WTC11 (cell line): Measurements from ENCODE around the gene STK24. TPM values are rescaled to one million over a fixed set of nuclear protein-coding genes. Genes with fewer than 3 reads are reported as not detected.

ENCODE experiments used
- ATAC-seq: fragments of 200-7000 bp; cut with Tn5 transposase; 2 replicates; pipeline ENCODE4 v1.10.0; 2021; ENCODE audit warnings: mild to moderate bottlenecking, moderate library complexity
- CTCF ChIA-PET: fragments of 300-600 bp; sonication (Branson Sonifier 250); formaldehyde crosslinking; loops from one replicate; lab custom pipeline; 2021; ENCODE audit warnings: antibody characterized with exemption; lab: Charles Lee
- POLR2A ChIA-PET: fragments of 350-600 bp; sonication (Branson Sonifier 250); formaldehyde crosslinking; loops from one replicate; lab custom pipeline; 2021; ENCODE audit warnings: antibody characterized with exemption; lab: Charles Lee
- DNase-seq: peaks from one replicate; pipeline ENCODE4 v3.0.0; 2021; ENCODE audit warnings: low spot score
- H3K27ac Mint-ChIP-seq: 2 replicates; pipeline ENCODE4 v1.8.0; 2021; ENCODE audit warnings: mixed read lengths
- H3K27me3 Mint-ChIP-seq: 2 replicates; pipeline ENCODE4 v1.8.0; 2021; ENCODE audit warnings: low read depth, mild to moderate bottlenecking, moderate library complexity, mixed read lengths
- H3K36me3 Mint-ChIP-seq: 2 replicates; pipeline ENCODE4 v1.8.0; 2021; ENCODE audit warnings: mixed read lengths
- H3K4me1 Mint-ChIP-seq: 2 replicates; pipeline ENCODE4 v1.8.0; 2022; ENCODE audit warnings: mixed read lengths
- H3K4me3 Mint-ChIP-seq: 2 replicates; pipeline ENCODE4 v1.8.0; 2021; ENCODE audit warnings: mild to moderate bottlenecking, moderate library complexity, mixed read lengths
- H3K9me3 Mint-ChIP-seq: 2 replicates; pipeline ENCODE4 v1.8.0; 2021; ENCODE audit warnings: mixed read lengths
- EMX1 ChIP-seq: fragments of 250-450 bp; sonication (Bioruptor Pico); IDR thresholded peaks from 2 replicates; pipeline ENCODE4 v1.8.0; 2021; ENCODE audit warnings: mild to moderate bottlenecking
- JUN ChIP-seq: sonication (generic); formaldehyde crosslinking; IDR thresholded peaks from 2 replicates; pipeline ENCODE4 v1.8.0; 2023; ENCODE audit warnings: mild to moderate bottlenecking, missing genetic modification reagents
- MXD4 ChIP-seq: fragments of 250-450 bp; sonication (Bioruptor Pico); IDR thresholded peaks from 2 replicates; pipeline ENCODE4 v1.8.0; 2021; ENCODE audit warnings: mild to moderate bottlenecking, moderate library complexity, borderline replicate concordance
- NFYB ChIP-seq: sonication (generic); formaldehyde crosslinking; conservative IDR thresholded peaks from 2 replicates; pipeline ENCODE4 v1.8.0; 2022; ENCODE audit warnings: low read depth, missing genetic modification reagents
- NR2C2 ChIP-seq: sonication (generic); formaldehyde crosslinking; IDR thresholded peaks from 2 replicates; pipeline ENCODE4 v1.8.0; 2022; ENCODE audit warnings: mild to moderate bottlenecking, missing genetic modification reagents
- ZNF138 ChIP-seq: sonication (generic); formaldehyde crosslinking; conservative IDR thresholded peaks from 2 replicates; pipeline ENCODE4 v1.8.1; 2022; ENCODE audit warnings: mild to moderate bottlenecking, moderate library complexity, missing genetic modification reagents
- ZNF317 ChIP-seq: sonication (generic); formaldehyde crosslinking; IDR thresholded peaks from 2 replicates; pipeline ENCODE4 v1.8.1; 2023; ENCODE audit warnings: low read depth, mild to moderate bottlenecking, moderate library complexity, missing genetic modification reagents, borderline replicate concordance
- ZNF396 ChIP-seq: fragments of 250-450 bp; sonication (Bioruptor Pico); IDR thresholded peaks from 2 replicates; pipeline ENCODE4 v1.8.0; 2021; ENCODE audit warnings: mild to moderate bottlenecking, moderate library complexity, borderline replicate concordance
- ZNF423 ChIP-seq: fragments of 250-450 bp; sonication (Bioruptor Pico); IDR thresholded peaks from 2 replicates; pipeline ENCODE4 v2.1.2; 2022; ENCODE audit warnings: mild to moderate bottlenecking, moderate library complexity
- total RNA-seq: library from RNA; stranded (reverse); gene quantifications from 3 replicates; pipeline ENCODE4 v1.2.3, GENCODE V29; 2021
- TF ChIP-seq, protein P1 (sequence below): sonication (generic); formaldehyde crosslinking; conservative IDR thresholded peaks from 2 replicates; pipeline ENCODE4 v1.8.1; 2023; ENCODE audit warnings: mild to moderate bottlenecking, low read depth, missing genetic modification reagents, moderate library complexity
- TF ChIP-seq, protein P2 (sequence below): sonication (generic); formaldehyde crosslinking; IDR thresholded peaks from 2 replicates; pipeline ENCODE4 v1.8.1; 2022; ENCODE audit warnings: low read depth, mild to moderate bottlenecking, moderate library complexity, missing genetic modification reagents, borderline replicate concordance
- TF ChIP-seq, protein P3 (sequence below): sonication (generic); formaldehyde crosslinking; IDR thresholded peaks from 2 replicates; pipeline ENCODE4 v1.8.0; 2022; ENCODE audit warnings: missing genetic modification reagents
- TF ChIP-seq, protein P4 (sequence below): sonication (generic); formaldehyde crosslinking; IDR thresholded peaks from 2 replicates; pipeline ENCODE4 v1.8.0; 2022; ENCODE audit warnings: mild to moderate bottlenecking, missing genetic modification reagents
- TF ChIP-seq, protein P5 (sequence below): sonication (generic); formaldehyde crosslinking; IDR thresholded peaks from 2 replicates; pipeline ENCODE4 v1.8.1; 2023; ENCODE audit warnings: mild to moderate bottlenecking, missing genetic modification reagents, moderate library complexity
- TF ChIP-seq, protein P6 (sequence below): sonication (generic); formaldehyde crosslinking; IDR thresholded peaks from 2 replicates; pipeline ENCODE4 v1.8.1; 2022; ENCODE audit warnings: mild to moderate bottlenecking, missing genetic modification reagents, moderate library complexity, borderline replicate concordance
- TF ChIP-seq, protein P7 (sequence below): sonication (generic); formaldehyde crosslinking; IDR thresholded peaks from 2 replicates; pipeline ENCODE4 v1.8.0; 2022; ENCODE audit warnings: mild to moderate bottlenecking, missing genetic modification reagents

STK24 gene
- total RNA-seq, 1 experiment from 2014 or later: 138 TPM

DNA sequence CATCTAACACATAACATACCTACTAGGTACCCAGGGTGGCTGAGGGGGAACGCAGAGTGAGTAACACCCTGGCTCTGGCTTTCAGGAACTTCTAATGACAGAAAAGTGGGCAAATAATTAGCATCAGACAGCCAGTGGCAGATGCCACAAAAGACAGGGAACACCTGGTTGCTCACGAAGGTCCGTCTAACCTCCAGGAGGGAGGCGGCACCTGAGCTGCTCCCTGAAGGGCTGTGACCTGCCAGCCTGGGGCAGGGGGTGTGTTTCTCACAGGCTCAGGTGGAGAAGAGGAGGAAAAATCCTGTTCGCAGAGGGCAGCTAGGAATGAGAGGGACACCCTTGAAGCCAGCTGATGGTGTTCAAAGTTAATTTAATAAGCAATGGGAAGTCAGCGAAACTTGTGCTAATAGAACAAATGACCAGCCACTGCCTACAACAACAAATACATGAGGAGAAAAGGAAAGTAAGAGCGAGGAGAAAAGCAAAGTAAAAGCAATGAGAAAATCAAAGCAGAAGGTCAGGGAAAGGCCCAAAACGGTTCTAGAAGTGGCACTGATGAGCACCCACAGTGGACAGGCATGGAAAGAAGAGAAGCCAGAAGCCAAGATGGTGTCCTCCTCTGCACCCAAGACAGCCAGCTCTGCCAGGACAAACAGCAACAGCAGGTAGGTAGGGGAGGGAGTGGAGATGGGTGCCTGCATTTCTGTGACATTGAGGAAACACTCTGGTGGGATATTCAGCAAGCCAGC, 87.3 kb downstream of the STK24 start (continued):
- TF ChIP-seq, protein P1, sequence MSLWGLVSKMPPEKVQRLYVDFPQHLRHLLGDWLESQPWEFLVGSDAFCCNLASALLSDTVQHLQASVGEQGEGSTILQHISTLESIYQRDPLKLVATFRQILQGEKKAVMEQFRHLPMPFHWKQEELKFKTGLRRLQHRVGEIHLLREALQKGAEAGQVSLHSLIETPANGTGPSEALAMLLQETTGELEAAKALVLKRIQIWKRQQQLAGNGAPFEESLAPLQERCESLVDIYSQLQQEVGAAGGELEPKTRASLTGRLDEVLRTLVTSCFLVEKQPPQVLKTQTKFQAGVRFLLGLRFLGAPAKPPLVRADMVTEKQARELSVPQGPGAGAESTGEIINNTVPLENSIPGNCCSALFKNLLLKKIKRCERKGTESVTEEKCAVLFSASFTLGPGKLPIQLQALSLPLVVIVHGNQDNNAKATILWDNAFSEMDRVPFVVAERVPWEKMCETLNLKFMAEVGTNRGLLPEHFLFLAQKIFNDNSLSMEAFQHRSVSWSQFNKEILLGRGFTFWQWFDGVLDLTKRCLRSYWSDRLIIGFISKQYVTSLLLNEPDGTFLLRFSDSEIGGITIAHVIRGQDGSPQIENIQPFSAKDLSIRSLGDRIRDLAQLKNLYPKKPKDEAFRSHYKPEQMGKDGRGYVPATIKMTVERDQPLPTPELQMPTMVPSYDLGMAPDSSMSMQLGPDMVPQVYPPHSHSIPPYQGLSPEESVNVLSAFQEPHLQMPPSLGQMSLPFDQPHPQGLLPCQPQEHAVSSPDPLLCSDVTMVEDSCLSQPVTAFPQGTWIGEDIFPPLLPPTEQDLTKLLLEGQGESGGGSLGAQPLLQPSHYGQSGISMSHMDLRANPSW (CRISPR knock-in tag): no peak
- TF ChIP-seq, protein P2, sequence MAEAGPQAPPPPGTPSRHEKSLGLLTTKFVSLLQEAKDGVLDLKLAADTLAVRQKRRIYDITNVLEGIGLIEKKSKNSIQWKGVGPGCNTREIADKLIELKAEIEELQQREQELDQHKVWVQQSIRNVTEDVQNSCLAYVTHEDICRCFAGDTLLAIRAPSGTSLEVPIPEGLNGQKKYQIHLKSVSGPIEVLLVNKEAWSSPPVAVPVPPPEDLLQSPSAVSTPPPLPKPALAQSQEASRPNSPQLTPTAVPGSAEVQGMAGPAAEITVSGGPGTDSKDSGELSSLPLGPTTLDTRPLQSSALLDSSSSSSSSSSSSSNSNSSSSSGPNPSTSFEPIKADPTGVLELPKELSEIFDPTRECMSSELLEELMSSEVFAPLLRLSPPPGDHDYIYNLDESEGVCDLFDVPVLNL (CRISPR knock-in tag): no peak
- no peak for TF ChIP-seq MXD4 (CRISPR knock-in tag)
- TF ChIP-seq, protein P3, sequence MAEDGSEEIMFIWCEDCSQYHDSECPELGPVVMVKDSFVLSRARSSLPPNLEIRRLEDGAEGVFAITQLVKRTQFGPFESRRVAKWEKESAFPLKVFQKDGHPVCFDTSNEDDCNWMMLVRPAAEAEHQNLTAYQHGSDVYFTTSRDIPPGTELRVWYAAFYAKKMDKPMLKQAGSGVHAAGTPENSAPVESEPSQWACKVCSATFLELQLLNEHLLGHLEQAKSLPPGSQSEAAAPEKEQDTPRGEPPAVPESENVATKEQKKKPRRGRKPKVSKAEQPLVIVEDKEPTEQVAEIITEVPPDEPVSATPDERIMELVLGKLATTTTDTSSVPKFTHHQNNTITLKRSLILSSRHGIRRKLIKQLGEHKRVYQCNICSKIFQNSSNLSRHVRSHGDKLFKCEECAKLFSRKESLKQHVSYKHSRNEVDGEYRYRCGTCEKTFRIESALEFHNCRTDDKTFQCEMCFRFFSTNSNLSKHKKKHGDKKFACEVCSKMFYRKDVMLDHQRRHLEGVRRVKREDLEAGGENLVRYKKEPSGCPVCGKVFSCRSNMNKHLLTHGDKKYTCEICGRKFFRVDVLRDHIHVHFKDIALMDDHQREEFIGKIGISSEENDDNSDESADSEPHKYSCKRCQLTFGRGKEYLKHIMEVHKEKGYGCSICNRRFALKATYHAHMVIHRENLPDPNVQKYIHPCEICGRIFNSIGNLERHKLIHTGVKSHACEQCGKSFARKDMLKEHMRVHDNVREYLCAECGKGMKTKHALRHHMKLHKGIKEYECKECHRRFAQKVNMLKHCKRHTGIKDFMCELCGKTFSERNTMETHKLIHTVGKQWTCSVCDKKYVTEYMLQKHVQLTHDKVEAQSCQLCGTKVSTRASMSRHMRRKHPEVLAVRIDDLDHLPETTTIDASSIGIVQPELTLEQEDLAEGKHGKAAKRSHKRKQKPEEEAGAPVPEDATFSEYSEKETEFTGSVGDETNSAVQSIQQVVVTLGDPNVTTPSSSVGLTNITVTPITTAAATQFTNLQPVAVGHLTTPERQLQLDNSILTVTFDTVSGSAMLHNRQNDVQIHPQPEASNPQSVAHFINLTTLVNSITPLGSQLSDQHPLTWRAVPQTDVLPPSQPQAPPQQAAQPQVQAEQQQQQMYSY (CRISPR knock-in tag): no peak

DNA sequence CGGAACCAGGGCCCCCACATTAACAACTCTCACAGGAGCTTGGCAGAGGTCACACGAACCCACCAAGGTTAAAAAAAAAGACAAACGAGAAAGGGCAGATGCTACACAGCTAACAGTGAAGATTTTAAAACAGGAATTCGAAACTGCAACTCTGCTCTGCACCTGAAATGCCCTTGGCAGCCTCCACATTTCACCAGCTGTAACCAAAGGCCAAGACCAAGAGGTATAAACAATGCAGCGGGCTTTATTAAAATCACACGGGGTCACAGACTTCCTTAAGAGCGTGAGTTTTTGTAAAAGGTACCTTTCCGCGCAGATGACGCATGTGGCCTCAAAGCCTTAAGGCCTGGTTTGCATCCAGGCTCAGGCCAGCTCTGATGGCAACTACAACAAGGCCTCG, 88.2 kb downstream of the STK24 start:
- peak overlapping the region; percentile 25 for H3K27ac Mint-ChIP-seq
- peaks cover 95% of the 10 kb centered on the region for H3K4me1 Mint-ChIP-seq
- ATAC-seq: no peak
- H3K27me3 Mint-ChIP-seq: no peaks in the 10 kb centered on the region
- no peaks in the 10 kb centered on the region for H3K9me3 Mint-ChIP-seq
- DNase-seq: no peak
- H3K4me3 Mint-ChIP-seq: no peak overlapping the region
- no peaks in the 10 kb centered on the region for H3K36me3 Mint-ChIP-seq
- ChIA-PET CTCF (interaction anchor here (1.1 to 1.6 kb wide), 2 partner anchors 41 to 43 kb away, joined by 3 read pairs; no protein-coding TSS in a partner anchor), POLR2A (interaction anchor here (0.5 kb wide), 1 partner anchor 353 kb away, joined by 3 read pairs; no protein-coding TSS in a partner anchor)
- no peak for TF ChIP-seq ZNF396 (CRISPR knock-in tag)
- TF ChIP-seq JUN (CRISPR knock-in tag): no peak
- TF ChIP-seq NR2C2 (CRISPR knock-in tag): no peak
- TF ChIP-seq, protein P4, sequence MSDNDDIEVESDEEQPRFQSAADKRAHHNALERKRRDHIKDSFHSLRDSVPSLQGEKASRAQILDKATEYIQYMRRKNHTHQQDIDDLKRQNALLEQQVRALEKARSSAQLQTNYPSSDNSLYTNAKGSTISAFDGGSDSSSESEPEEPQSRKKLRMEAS (CRISPR knock-in tag): no peak
- TF ChIP-seq, protein P1 (CRISPR knock-in tag): no peak
- TF ChIP-seq ZNF423: no peak
- TF ChIP-seq ZNF138 (CRISPR knock-in tag): no peak
- TF ChIP-seq EMX1 (CRISPR knock-in tag): no peak
- TF ChIP-seq, protein P5, sequence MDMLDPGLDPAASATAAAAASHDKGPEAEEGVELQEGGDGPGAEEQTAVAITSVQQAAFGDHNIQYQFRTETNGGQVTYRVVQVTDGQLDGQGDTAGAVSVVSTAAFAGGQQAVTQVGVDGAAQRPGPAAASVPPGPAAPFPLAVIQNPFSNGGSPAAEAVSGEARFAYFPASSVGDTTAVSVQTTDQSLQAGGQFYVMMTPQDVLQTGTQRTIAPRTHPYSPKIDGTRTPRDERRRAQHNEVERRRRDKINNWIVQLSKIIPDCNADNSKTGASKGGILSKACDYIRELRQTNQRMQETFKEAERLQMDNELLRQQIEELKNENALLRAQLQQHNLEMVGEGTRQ (CRISPR knock-in tag): no peak
- TF ChIP-seq, protein P2 (CRISPR knock-in tag): no peak
- TF ChIP-seq, protein P6, sequence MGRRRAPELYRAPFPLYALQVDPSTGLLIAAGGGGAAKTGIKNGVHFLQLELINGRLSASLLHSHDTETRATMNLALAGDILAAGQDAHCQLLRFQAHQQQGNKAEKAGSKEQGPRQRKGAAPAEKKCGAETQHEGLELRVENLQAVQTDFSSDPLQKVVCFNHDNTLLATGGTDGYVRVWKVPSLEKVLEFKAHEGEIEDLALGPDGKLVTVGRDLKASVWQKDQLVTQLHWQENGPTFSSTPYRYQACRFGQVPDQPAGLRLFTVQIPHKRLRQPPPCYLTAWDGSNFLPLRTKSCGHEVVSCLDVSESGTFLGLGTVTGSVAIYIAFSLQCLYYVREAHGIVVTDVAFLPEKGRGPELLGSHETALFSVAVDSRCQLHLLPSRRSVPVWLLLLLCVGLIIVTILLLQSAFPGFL (CRISPR knock-in tag): no peak
- no peak for TF ChIP-seq ZNF317 (CRISPR knock-in tag)
- no peak for TF ChIP-seq NFYB (CRISPR knock-in tag)
- TF ChIP-seq, protein P7, sequence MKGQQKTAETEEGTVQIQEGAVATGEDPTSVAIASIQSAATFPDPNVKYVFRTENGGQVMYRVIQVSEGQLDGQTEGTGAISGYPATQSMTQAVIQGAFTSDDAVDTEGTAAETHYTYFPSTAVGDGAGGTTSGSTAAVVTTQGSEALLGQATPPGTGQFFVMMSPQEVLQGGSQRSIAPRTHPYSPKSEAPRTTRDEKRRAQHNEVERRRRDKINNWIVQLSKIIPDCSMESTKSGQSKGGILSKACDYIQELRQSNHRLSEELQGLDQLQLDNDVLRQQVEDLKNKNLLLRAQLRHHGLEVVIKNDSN (CRISPR knock-in tag): no peak
